ENCODE data around the gene LTK. TPM values are rescaled to one million over a fixed set of nuclear protein-coding genes. Genes with fewer than 3 reads are reported as not detected.

LTK gene
- total RNA-seq, 1 donor from 2014 or later: not detected

GRCh38 chr15:41495736-41496599 is 17.7 kb downstream of the LTK start:
- H3K4me3 ChIP-seq (ENCODE audit: low read depth, low read length): no peak overlapping the region
- H3K36me3 ChIP-seq (ENCODE audit: control insufficient read depth, insufficient read depth, low read length): no peaks in the 10 kb centered on the region
- FAIRE-seq: no peak
- DNase-seq (ENCODE audit: low read depth): no peak
- peaks cover 23% of the 10 kb centered on the region for H3K27me3 ChIP-seq (ENCODE audit: control insufficient read depth, insufficient read depth, low read length)
- TF ChIP-seq CTCF (IDR thresholded peaks at IDR 0.05; ENCODE audit: insufficient read depth, low read length, severe bottlenecking): no peak

- H3K27me3 ChIP-seq (ENCODE audit: control insufficient read depth, insufficient read depth, low read length): peaks cover 21% of the 10 kb centered on the region
- no peaks in the 10 kb centered on the region for H3K36me3 ChIP-seq (ENCODE audit: control insufficient read depth, insufficient read depth, low read length)
- TF ChIP-seq CTCF (IDR thresholded peaks at IDR 0.05; ENCODE audit: insufficient read depth, low read length, severe bottlenecking): no peak
- FAIRE-seq (no peak), DNase-seq (ENCODE audit: low read depth) (no peak)
- H3K4me3 ChIP-seq (ENCODE audit: low read depth, low read length): peak overlapping the region; percentile 47
These were observed 18.5 kb downstream of the LTK start for GRCh38 chr15:41494922-41495735.

GRCh38 chr15:41494190-41494921 is 19.3 kb downstream of the LTK start:
- DNase-seq (ENCODE audit: low read depth): no peak

GRCh38 chr15:41493902-41494189 is 19.8 kb downstream of the LTK start:
- H3K36me3 ChIP-seq (ENCODE audit: control insufficient read depth, insufficient read depth, low read length): no peaks in the 10 kb centered on the region
- DNase-seq (ENCODE audit: low read depth) (no peak), FAIRE-seq (no peak)
- peaks cover 18% of the 10 kb centered on the region for H3K27me3 ChIP-seq (ENCODE audit: control insufficient read depth, insufficient read depth, low read length)
- peak overlapping the region; percentile 47 for H3K4me3 ChIP-seq (ENCODE audit: low read depth, low read length)
- TF ChIP-seq CTCF (IDR thresholded peaks at IDR 0.05; ENCODE audit: insufficient read depth, low read length, severe bottlenecking): no peak

More at GRCh38 chr15:41494190-41494921, 19.3 kb downstream of the LTK start:
- Histone ChIP-seq H3K27me3 (ENCODE audit: control insufficient read depth, insufficient read depth, low read length) (peaks cover 20% of the 10 kb centered on the region), H3K4me3 (ENCODE audit: low read depth, low read length) (peak overlapping the region; percentile 47), H3K36me3 (ENCODE audit: control insufficient read depth, insufficient read depth, low read length) (no peaks in the 10 kb centered on the region)
- no peak for FAIRE-seq
- TF ChIP-seq CTCF (IDR thresholded peaks at IDR 0.05; ENCODE audit: insufficient read depth, low read length, severe bottlenecking): no peak

GRCh38 chr15:41493205-41493901 is 20.3 kb downstream of the LTK start, which contains the start of gene ITPKA:
ITPKA (plus strand) TSS chr15:41493874; CDS start chr15:41493928, 54 bp downstream.
- no peaks in the 10 kb centered on the region for H3K36me3 ChIP-seq (ENCODE audit: control insufficient read depth, insufficient read depth, low read length)
- no peak for FAIRE-seq
- no peak for TF ChIP-seq CTCF (IDR thresholded peaks at IDR 0.05; ENCODE audit: insufficient read depth, low read length, severe bottlenecking)
- peaks cover 18% of the 10 kb centered on the region for H3K27me3 ChIP-seq (ENCODE audit: control insufficient read depth, insufficient read depth, low read length)
- DNase-seq (ENCODE audit: low read depth): peak; percentile 30
- peak within 1 kb of the TSS; percentile 47 for H3K4me3 ChIP-seq (ENCODE audit: low read depth, low read length)
